Gastrocnemius medialis (tissue), 4 donors: ENCODE results near the gene AGAP1. TPM values are rescaled to one million over a fixed set of nuclear protein-coding genes. Genes with fewer than 3 reads are reported as not detected.
"Not testable (repeated sequence)": the region's sequence is repeated elsewhere in the genome, so short reads cannot be mapped to it uniquely, and the experiment has no call there.

Experiments
- ATAC-seq, 2 donors: fragments of 150-250 bp; one replicate each; pipeline ENCODE4 v1.9.1; 2016
- DNase-seq, 2 donors: peaks; one replicate each; pipeline ENCODE4 v3.0.0-alpha.2; 2019
- H3K27ac ChIP-seq, 4 donors: fragments of 200-600 bp; sonication (generic); 1 replicate in 1 of 4; 2 replicates in 3 of 4; pipeline ENCODE4 v1.5.1; 2016 to 2018; ENCODE audit warnings: mild to moderate bottlenecking in 2 of 4, moderate library complexity in 1 of 4
- H3K27me3 ChIP-seq, 3 donors: fragments of 200-600 bp; sonication (generic) in 2 of 3; 1 replicate in 1 of 3; 2 replicates in 2 of 3; pipeline versions ENCODE4 v1.5.1 to v1.6.0; 2016 to 2019; ENCODE audit warnings: mild to moderate bottlenecking in 1 of 3, moderate library complexity in 1 of 3
- H3K36me3 ChIP-seq, 2 donors: fragments of 200-600 bp; sonication (generic) in 1 of 2; one replicate each; pipeline ENCODE4 v1.5.1; 2017 to 2018
- H3K4me1 ChIP-seq, 2 donors: fragments of 200-600 bp; sonication (generic) in 1 of 2; one replicate each; pipeline ENCODE4 v1.5.1; 2016 to 2017; ENCODE audit warnings: mild to moderate bottlenecking in 2 of 2
- H3K4me3 ChIP-seq, 4 donors: fragments of 200-600 bp; sonication (generic) in 3 of 4; 1 replicate in 1 of 4; 2 replicates in 3 of 4; pipeline ENCODE4 v1.5.1; 2016 to 2019; ENCODE audit warnings: mild to moderate bottlenecking in 2 of 4
- H3K9me3 ChIP-seq, 3 donors: fragments of 200-600 bp; sonication (generic) in 2 of 3; 1 replicate in 1 of 3; 2 replicates in 2 of 3; pipeline ENCODE4 v1.5.1; 2016 to 2019
- POLR2A ChIP-seq, 2 donors: fragments of 450-650 bp; IDR thresholded peaks; one replicate each; pipeline ENCODE4 v1.6.1; 2017; ENCODE audit warnings: antibody characterized with exemption in 2 of 2, mild to moderate bottlenecking in 2 of 2, moderate library complexity in 2 of 2
- in situ Hi-C, 4 donors: fragments of 200-750 bp; cut with MboI; loops; one replicate each; pipeline versions ENCODE4 v1.15.0 to v1.8.0; 2017; ENCODE audit warnings: low sequenced_read_pairs in 4 of 4
- intact Hi-C: fragments of 100-400 bp; cut with DNase I; formaldehyde crosslinking; loops from one replicate; pipeline ENCODE4 v1.15.1; 2023; ENCODE audit warnings: low total_unique reads
- total RNA-seq, 4 donors: library from RNA; depleted of rRNA; stranded (reverse); fragments of >200 nt; gene quantifications; one replicate each; pipeline versions ENCODE4 v1.1.0 to v1.2.3, GENCODE V29; 2016
- TF ChIP-seq, protein P1 (sequence below), 5 experiments: fragments of 450-650 bp in 3 of 5; fragments of 200-600 bp in 2 of 5; sonication (generic) in 2 of 5; IDR thresholded peaks in 4 of 5; conservative IDR thresholded peaks in 1 of 5; 1 replicate in 4 of 5; 2 replicates in 1 of 5; pipeline ENCODE4 v1.5.1; 2016 to 2019; ENCODE audit warnings: antibody characterized with exemption in 5 of 5, mild to moderate bottlenecking in 3 of 5, moderate library complexity in 3 of 5

AGAP1 gene
- total RNA-seq, 4 donors from 2014 or later, result 8.5 to 26.8 (median 14.4) TPM

DNA sequence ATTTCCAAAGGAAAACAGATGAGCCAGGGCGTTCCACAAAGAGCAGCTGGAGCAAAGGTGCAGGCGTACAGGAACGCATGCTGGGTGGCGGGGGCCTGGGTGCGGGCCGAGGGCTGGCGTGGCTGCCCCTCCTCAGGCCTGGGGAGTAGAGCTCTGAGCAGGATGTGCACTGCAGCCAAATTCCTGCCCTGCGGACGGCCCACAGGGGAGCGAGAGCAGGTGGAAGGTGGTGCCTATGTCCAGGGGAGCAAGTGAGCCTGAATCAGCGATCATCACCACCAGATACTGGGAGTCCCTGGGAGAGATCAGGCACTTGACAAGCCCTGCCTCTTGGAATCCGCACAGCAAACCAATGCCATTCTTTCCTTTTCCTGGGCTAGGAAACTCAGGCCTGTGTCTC, 568.1 kb downstream of the AGAP1 start:
- in situ Hi-C loops, result no loop called here
- no peak for DNase-seq
- Histone ChIP-seq H3K4me1 (peaks cover 0 to 4% of the 10 kb centered on the region in 2 donors), H3K27me3 (no peaks in the 10 kb centered on the region), H3K27ac (no peak overlapping the region), H3K9me3 (no peaks in the 10 kb centered on the region), H3K4me3 (no peak overlapping the region), H3K36me3 (no peaks in the 10 kb centered on the region)
- intact Hi-C loops, result no loop called here
- TF ChIP-seq, protein P1, sequence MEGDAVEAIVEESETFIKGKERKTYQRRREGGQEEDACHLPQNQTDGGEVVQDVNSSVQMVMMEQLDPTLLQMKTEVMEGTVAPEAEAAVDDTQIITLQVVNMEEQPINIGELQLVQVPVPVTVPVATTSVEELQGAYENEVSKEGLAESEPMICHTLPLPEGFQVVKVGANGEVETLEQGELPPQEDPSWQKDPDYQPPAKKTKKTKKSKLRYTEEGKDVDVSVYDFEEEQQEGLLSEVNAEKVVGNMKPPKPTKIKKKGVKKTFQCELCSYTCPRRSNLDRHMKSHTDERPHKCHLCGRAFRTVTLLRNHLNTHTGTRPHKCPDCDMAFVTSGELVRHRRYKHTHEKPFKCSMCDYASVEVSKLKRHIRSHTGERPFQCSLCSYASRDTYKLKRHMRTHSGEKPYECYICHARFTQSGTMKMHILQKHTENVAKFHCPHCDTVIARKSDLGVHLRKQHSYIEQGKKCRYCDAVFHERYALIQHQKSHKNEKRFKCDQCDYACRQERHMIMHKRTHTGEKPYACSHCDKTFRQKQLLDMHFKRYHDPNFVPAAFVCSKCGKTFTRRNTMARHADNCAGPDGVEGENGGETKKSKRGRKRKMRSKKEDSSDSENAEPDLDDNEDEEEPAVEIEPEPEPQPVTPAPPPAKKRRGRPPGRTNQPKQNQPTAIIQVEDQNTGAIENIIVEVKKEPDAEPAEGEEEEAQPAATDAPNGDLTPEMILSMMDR (IDR thresholded peaks at IDR 0.05 in 4 of 5, conservative IDR thresholded peaks at IDR 0.05 in 1 of 5), result no peak
- no peak for TF ChIP-seq POLR2A (IDR thresholded peaks at IDR 0.05)
- no peak for ATAC-seq

DNA sequence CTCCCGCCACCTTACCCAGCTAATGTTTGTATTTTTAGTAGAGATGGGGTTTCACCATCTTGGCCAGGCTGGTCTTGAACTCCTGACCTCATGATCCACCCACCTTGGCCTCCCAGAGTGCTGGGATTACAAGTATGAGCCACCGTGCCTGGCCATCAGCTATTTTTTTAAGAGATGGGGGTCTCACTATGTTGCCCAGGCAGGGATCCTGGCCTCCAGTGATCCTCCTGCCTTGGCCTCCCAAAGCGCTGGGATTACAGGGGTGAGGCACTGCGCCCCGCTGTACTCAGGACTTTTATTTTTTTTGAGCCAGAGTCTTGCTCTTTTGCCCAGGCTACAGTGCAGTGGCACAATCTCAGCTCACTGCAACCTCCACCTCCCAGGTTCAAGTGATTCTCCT, 569.0 kb downstream of the AGAP1 start:
- ATAC-seq, DNase-seq, in situ Hi-C loops, H3K36me3 ChIP-seq, H3K27ac ChIP-seq, H3K4me3 ChIP-seq, H3K4me1 ChIP-seq, intact Hi-C loops, H3K27me3 ChIP-seq, H3K9me3 ChIP-seq: not testable (repeated sequence)

DNA sequence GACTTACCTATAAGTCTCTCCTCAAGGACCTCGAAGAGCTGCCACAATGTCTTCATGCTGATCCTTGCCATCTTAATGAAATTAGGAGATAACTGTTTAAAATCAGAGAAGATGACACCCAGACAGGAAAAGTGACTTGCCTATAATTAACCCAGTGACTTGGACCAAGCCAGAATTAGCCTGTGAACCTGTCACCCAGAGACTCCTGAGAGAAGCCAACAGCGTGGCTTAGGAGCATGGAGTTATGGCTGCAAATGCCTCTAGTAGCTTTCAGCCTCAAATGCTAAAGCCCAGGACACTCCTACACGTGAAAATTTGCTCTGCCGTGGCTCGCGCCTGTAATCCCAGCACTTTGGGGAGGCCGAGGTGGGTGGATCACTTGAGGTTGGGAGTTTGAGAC, 570.2 kb downstream of the AGAP1 start:
- ATAC-seq, result no peak
- in situ Hi-C loops, result no loop called here
- intact Hi-C loops, result no loop called here

DNA sequence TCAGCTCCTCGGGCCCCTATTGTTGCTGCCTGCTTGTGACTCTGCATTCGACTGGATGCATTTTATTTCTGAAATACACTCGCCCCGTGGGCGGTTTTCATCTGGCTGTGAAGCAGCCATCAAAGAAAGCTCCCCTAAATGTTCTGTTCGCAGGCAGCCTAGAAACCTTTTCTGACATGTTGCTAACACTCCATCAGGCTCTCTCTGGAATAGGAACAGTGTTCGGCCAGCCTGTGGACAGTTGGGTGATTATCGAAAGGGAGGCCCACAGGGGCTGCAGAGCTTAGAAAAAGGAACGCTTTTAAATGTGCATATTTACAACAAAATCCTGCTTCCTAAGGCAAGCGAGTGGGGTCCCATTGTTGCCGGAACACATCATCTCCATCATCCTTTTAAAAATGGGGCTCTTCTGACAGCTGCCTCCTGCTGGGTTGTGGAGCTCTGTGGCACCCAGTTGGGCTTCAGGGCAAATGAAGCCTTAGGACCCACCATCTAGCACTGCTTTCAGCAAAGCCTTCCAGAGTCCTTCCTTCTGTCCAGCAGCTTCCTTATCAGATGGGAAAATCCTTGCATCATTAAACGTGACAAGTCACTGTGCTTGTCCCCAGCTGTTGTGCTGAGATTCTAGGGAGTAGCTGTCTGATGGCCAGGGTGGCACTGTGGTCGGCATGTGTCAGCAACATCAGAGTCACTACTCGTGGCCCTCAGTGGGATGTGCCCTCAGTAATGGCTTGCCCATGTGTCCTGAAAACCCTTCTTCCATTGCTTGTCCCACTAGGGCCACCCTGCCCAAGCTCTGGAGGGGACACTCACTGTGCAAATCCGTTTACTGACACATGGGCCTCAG, 571.7 kb downstream of the AGAP1 start:
- H3K9me3 ChIP-seq, result no peaks in the 10 kb centered on the region
- TF ChIP-seq, protein P1 (IDR thresholded peaks at IDR 0.05 in 4 of 5, conservative IDR thresholded peaks at IDR 0.05 in 1 of 5), result no peak
- no peak for TF ChIP-seq POLR2A (IDR thresholded peaks at IDR 0.05)
- no peak overlapping the region for H3K4me3 ChIP-seq
- ATAC-seq (no peak), DNase-seq (no peak)
- in situ Hi-C loops, result no loop called here
- no peaks in the 10 kb centered on the region for H3K36me3 ChIP-seq
- intact Hi-C loops, result no loop called here
- peaks cover 0 to 4% of the 10 kb centered on the region in 2 donors for H3K4me1 ChIP-seq
- H3K27me3 ChIP-seq, result no peaks in the 10 kb centered on the region
- no peak overlapping the region for H3K27ac ChIP-seq

More for the DNA sequence above, 570.2 kb downstream of the AGAP1 start:
- no peak overlapping the region for H3K27ac ChIP-seq
- peaks cover 0 to 4% of the 10 kb centered on the region in 2 donors for H3K4me1 ChIP-seq
- H3K36me3 ChIP-seq, result no peaks in the 10 kb centered on the region
- no peak overlapping the region for H3K4me3 ChIP-seq
- H3K9me3 ChIP-seq, result no peaks in the 10 kb centered on the region
- TF ChIP-seq, protein P1 (IDR thresholded peaks at IDR 0.05 in 4 of 5, conservative IDR thresholded peaks at IDR 0.05 in 1 of 5), result no peak
- TF ChIP-seq POLR2A (IDR thresholded peaks at IDR 0.05), result no peak
- no peak for DNase-seq
- no peaks in the 10 kb centered on the region for H3K27me3 ChIP-seq

DNA sequence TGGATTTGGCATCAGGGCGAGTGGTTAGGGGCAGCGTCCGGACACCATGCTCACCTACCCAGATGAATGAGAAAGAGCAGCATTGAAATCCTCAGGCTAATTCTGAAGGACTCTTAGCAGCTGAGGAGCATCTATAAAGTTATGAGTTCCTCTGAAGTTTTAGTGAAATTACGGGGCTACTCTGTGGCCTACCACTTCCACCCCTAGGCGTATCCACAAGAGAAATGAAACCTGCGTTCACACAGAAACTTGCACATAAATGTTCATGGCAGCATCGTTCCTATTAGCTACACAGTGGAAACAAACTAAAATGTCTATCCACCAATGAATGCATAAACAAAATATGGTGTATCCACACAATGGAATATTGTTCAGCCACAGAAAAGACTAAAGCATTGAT, 576.4 kb downstream of the AGAP1 start:
- Histone ChIP-seq H3K27me3 (no peaks in the 10 kb centered on the region), H3K4me1 (peaks cover 0 to 4% of the 10 kb centered on the region in 2 donors)

More for the DNA sequence above, 576.4 kb downstream of the AGAP1 start:
- ATAC-seq, result no peak
- H3K4me3 ChIP-seq, result no peak overlapping the region
- intact Hi-C loops (no loop called here), in situ Hi-C loops (no loop called here)
- no peak for DNase-seq
- TF ChIP-seq, protein P1 (IDR thresholded peaks at IDR 0.05 in 4 of 5, conservative IDR thresholded peaks at IDR 0.05 in 1 of 5), result no peak
- TF ChIP-seq POLR2A (IDR thresholded peaks at IDR 0.05), result no peak
- no peak overlapping the region for H3K27ac ChIP-seq
- no peaks in the 10 kb centered on the region for H3K9me3 ChIP-seq
- no peaks in the 10 kb centered on the region for H3K36me3 ChIP-seq
